Endothelial cell of umbilical vein (primary cell): ENCODE data around the gene SATB2.

Experiments used
- EZH2 ChIP-seq: IDR thresholded peaks from 2 replicates; pipeline ENCODE4 v1.6.1; 2012; ENCODE audit warnings: borderline replicate concordance, low read depth, mild to moderate bottlenecking, moderate library complexity, low read length, inconsistent platforms; ENCODE audit not compliant: severe bottlenecking
- FOS ChIP-seq: IDR thresholded peaks from 2 replicates; pipeline ENCODE4 v1.6.1; 2011; ENCODE audit warnings: mild to moderate bottlenecking, low read length, moderate library complexity, borderline replicate concordance; ENCODE audit not compliant: insufficient read depth
- JUN ChIP-seq: IDR thresholded peaks from 2 replicates; pipeline ENCODE4 v1.6.1; 2011; ENCODE audit warnings: borderline replicate concordance, low read depth; ENCODE audit not compliant: insufficient read length, insufficient read depth
- MYC ChIP-seq: IDR thresholded peaks from one replicate; pipeline ENCODE4 v1.6.1; 2011; ENCODE audit warnings: mild to moderate bottlenecking, low read depth, low read length
- POLR2A ChIP-seq: IDR thresholded peaks from 2 replicates; pipeline ENCODE4 v1.6.1; 2012; ENCODE audit warnings: low read depth, mild to moderate bottlenecking, control low read depth, low read length
- TF ChIP-seq, protein P1 (sequence below), 2 donors: IDR thresholded peaks; 1 replicate in 1 of 2; 2 replicates in 1 of 2; pipeline ENCODE4 v1.5.1; 2011; ENCODE audit warnings: low read length in 2 of 2, mild to moderate bottlenecking in 2 of 2, moderate library complexity in 2 of 2, control low read depth in 1 of 2, inconsistent platforms in 1 of 2, low read depth in 1 of 2; ENCODE audit not compliant: insufficient read depth in 1 of 2; ENCODE audit errors: extremely low read depth in 1 of 2
- TF ChIP-seq, protein P2 (sequence below): IDR thresholded peaks from 2 replicates; pipeline ENCODE4 v1.6.1; 2011; ENCODE audit not compliant: insufficient read depth, insufficient read length

DNA sequence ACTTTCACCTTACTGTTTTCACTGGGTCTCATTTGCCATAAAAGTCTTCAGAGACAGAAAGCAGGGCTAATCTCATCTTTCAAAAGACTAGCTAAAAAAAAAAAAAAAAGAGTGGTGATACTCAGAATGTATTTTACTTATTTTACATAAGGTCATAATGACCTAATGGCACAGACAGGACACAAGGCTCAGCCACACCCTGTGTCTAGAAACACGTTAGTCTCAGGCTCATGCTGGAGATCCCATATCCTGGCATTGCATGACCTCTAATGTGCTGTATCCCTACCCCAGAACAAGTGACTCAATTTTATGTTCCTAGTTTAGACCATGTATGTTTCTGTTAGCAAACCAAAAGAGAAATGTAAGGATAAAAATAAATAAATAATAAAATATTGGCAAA is 115.4 kb downstream of the SATB2 start:
- TF ChIP-seq, protein P1, sequence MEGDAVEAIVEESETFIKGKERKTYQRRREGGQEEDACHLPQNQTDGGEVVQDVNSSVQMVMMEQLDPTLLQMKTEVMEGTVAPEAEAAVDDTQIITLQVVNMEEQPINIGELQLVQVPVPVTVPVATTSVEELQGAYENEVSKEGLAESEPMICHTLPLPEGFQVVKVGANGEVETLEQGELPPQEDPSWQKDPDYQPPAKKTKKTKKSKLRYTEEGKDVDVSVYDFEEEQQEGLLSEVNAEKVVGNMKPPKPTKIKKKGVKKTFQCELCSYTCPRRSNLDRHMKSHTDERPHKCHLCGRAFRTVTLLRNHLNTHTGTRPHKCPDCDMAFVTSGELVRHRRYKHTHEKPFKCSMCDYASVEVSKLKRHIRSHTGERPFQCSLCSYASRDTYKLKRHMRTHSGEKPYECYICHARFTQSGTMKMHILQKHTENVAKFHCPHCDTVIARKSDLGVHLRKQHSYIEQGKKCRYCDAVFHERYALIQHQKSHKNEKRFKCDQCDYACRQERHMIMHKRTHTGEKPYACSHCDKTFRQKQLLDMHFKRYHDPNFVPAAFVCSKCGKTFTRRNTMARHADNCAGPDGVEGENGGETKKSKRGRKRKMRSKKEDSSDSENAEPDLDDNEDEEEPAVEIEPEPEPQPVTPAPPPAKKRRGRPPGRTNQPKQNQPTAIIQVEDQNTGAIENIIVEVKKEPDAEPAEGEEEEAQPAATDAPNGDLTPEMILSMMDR (IDR thresholded peaks at IDR 0.05; ENCODE audit: extremely low read depth in 1 of 2, insufficient read depth in 1 of 2, low read depth in 1 of 2, low read length in 2 of 2) = no peak
- TF ChIP-seq POLR2A (no peak), EZH2 (no peak), FOS (no peak), MYC (no peak), JUN (no peak)
- TF ChIP-seq, protein P2, sequence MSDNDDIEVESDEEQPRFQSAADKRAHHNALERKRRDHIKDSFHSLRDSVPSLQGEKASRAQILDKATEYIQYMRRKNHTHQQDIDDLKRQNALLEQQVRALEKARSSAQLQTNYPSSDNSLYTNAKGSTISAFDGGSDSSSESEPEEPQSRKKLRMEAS = no peak
